ENCODE data around the gene XYLT1. TPM values are rescaled to one million over a fixed set of nuclear protein-coding genes. Genes with fewer than 3 reads are reported as not detected.

XYLT1 gene
- total RNA-seq, 1 experiment from 2014 or later = 14.5 TPM

GRCh38 chr16:17437127-17437720, 33.5 kb downstream of the XYLT1 start:
- Histone ChIP-seq H4K91ac (ENCODE audit: insufficient read length, low read depth, low read length) (no peak overlapping the region), H4K5ac (ENCODE audit: insufficient read length, low read depth, low read length) (no peak overlapping the region), H2BK5ac (ENCODE audit: insufficient read length, low read length) (no peak overlapping the region), H2BK12ac (ENCODE audit: insufficient read length, low read depth, low read length) (no peak overlapping the region), H3K27ac (ENCODE audit: insufficient read length, low read depth, low read length) (no peak overlapping the region), H3K9me3 (ENCODE audit: control insufficient read depth, low read depth, low read length) (no peaks in the 10 kb centered on the region), H2BK20ac (ENCODE audit: low read depth, low read length, poor library complexity, severe bottlenecking) (no peak overlapping the region), H3K56ac (ENCODE audit: insufficient read length, low read depth, low read length) (no peak overlapping the region), H3K4me1 (ENCODE audit: insufficient read depth, low read length) (peaks cover 8% of the 10 kb centered on the region; the same call in 1 of the 2 replicates), H3T11ph (ENCODE audit: low read length) (no peak overlapping the region), H3K79me2 (ENCODE audit: insufficient read depth, low read length) (no peaks in the 10 kb centered on the region; the same call in 1 of the 2 replicates), H3K23ac (ENCODE audit: insufficient read length, low read depth, low read length) (no peak overlapping the region), H2BK120ac (ENCODE audit: low read depth, low read length, poor library complexity, severe bottlenecking) (no peak overlapping the region), H4K8ac (replicated peaks; ENCODE audit: insufficient read length, low read depth, low read length) (no peak overlapping the region), H3K79me1 (ENCODE audit: insufficient read depth, low read depth, low read length, poor library complexity, severe bottlenecking) (no peaks in the 10 kb centered on the region), H3K4ac (ENCODE audit: low read depth, low read length) (no peak overlapping the region), H3K4me2 (ENCODE audit: insufficient read depth, insufficient read length, low read length) (no peak overlapping the region), H3K23me2 (ENCODE audit: insufficient read length, low read depth, low read length, poor library complexity, severe bottlenecking) (no peaks in the 10 kb centered on the region), H4K20me1 (ENCODE audit: control insufficient read depth, insufficient read depth, insufficient read length) (no peaks in the 10 kb centered on the region), H3K14ac (ENCODE audit: insufficient read depth, low read length) (no peak overlapping the region), H2AK5ac (ENCODE audit: insufficient read length, low read length) (no peak overlapping the region), H3K18ac (ENCODE audit: insufficient read length, low read depth, low read length) (no peak overlapping the region), H2AFZ (ENCODE audit: low read length) (no peak overlapping the region), H2BK15ac (ENCODE audit: low read depth, low read length) (no peak overlapping the region), H3K27me3 (ENCODE audit: insufficient read depth, low read length) (no peaks in the 10 kb centered on the region), H3K9ac (ENCODE audit: extremely low read depth, insufficient read length, low read length) (no peak overlapping the region)
- WGBS (ENCODE audit: extremely low coverage, insufficient read length, low lambda C conversion rate) = no CpG with 5 or more reads among the region's 13 CpGs
- H3K27me3 Mint-ChIP-seq (ENCODE audit: low read depth) = no peaks in the 10 kb centered on the region
- H3K27ac Mint-ChIP-seq = no peak overlapping the region; a peak in 1 of 7 replicates
- DNase-seq = no peak
- peaks cover 36 to 46% of the 10 kb centered on the region in 2 experiments for H3K4me1 Mint-ChIP-seq
- no peak overlapping the region for H3K4me3 Mint-ChIP-seq
- TF ChIP-seq CTCF (conservative IDR thresholded peaks at IDR 0.05) = no peak
- peaks cover 0 to 10% (median 3%) of the 10 kb centered on the region in 3 experiments; a peak in 4 of 7 replicates for H3K36me3 Mint-ChIP-seq (ENCODE audit: insufficient read depth in 1 of 3, low read depth in 3 of 3)
- H3K9me3 Mint-ChIP-seq = peaks cover 0 to 2% of the 10 kb centered on the region in 2 experiments; a peak in 3 of 5 replicates

All from H9 (cell line).